Panc1 (cell line): Measurements from ENCODE around the gene PNKD. TPM values are rescaled to one million over a fixed set of nuclear protein-coding genes. Genes with fewer than 3 reads are reported as not detected.

ENCODE experiments used
- ATAC-seq: fragments of 200-7000 bp; cut with Tn5 transposase; 2 replicates; pipeline ENCODE4 v1.9.1; 2020; ENCODE audit warnings: mild to moderate bottlenecking, moderate library complexity
- BruUV-seq: library from RNA; stranded (reverse); fragments of 400-500 nt; replicated peaks from 2 replicates; lab custom pipeline; 2021; lab: Mats Ljungman, UMichigan
- CTCF ChIA-PET: fragments of 300-600 bp; sonication (Branson Sonifier 250); formaldehyde crosslinking; loops from one replicate; lab custom pipeline; 2022; ENCODE audit warnings: antibody characterized with exemption; lab: Charles Lee
- POLR2A ChIA-PET: fragments of 300-600 bp; sonication (Branson Sonifier 250); formaldehyde crosslinking; loops from one replicate; lab custom pipeline; 2022; ENCODE audit warnings: antibody characterized with exemption; lab: Charles Lee
- DNase-seq: peaks from one replicate; pipeline ENCODE4 v3.0.0-alpha.2; 2010; ENCODE audit warnings: low read depth, low spot score
- H3K27ac ChIP-seq: 2 replicates; pipeline ENCODE4 v1.5.1; 2011; ENCODE audit warnings: mild to moderate bottlenecking, low read length, inconsistent platforms
- H3K27me3 ChIP-seq: fragments of 200-500 bp; sonication (Bioruptor generic); 2 replicates; pipeline ENCODE4 v1.6.0; 2014; ENCODE audit warnings: low read length, inconsistent platforms; ENCODE audit not compliant: control insufficient read depth, insufficient read depth
- H3K36me3 ChIP-seq: fragments of 200-500 bp; sonication (Bioruptor generic); 2 replicates; pipeline ENCODE4 v1.5.1; 2014; ENCODE audit warnings: inconsistent platforms, mild to moderate bottlenecking, low read length, moderate library complexity; ENCODE audit not compliant: control insufficient read depth, insufficient read depth
- H3K4me1 ChIP-seq: 2 replicates; pipeline ENCODE4 v1.5.1; 2011; ENCODE audit warnings: inconsistent platforms, mild to moderate bottlenecking, low read length, moderate library complexity; ENCODE audit not compliant: control insufficient read depth, insufficient read depth
- H3K4me3 ChIP-seq, 2 experiments: 2 replicates each; pipeline ENCODE4 v1.5.1; 2011 to 2012; ENCODE audit warnings: low read depth in 2 of 2, low read length in 2 of 2, mild to moderate bottlenecking in 2 of 2, inconsistent platforms in 1 of 2, moderate library complexity in 1 of 2
- H3K9me3 ChIP-seq: fragments of 200-500 bp; sonication (Bioruptor generic); 2 replicates; pipeline ENCODE4 v1.5.1; 2014; ENCODE audit warnings: low read depth, mild to moderate bottlenecking, inconsistent platforms, low read length, moderate library complexity; ENCODE audit not compliant: control insufficient read depth, insufficient read depth
- CTCF ChIP-seq: fragments of 450-650 bp; IDR thresholded peaks from 2 replicates; pipeline ENCODE4 v1.5.1; 2017; ENCODE audit warnings: mild to moderate bottlenecking
- POLR2AphosphoS5 ChIP-seq: IDR thresholded peaks from 2 replicates; pipeline ENCODE4 v1.6.1; 2012; ENCODE audit warnings: mild to moderate bottlenecking, low read depth, low read length, moderate library complexity
- REST ChIP-seq, 2 experiments: IDR thresholded peaks; 2 replicates each; pipeline ENCODE4 v1.6.1; 2011 to 2012; ENCODE audit warnings: low read depth in 2 of 2, control low read depth in 1 of 2, low read length in 1 of 2, mild to moderate bottlenecking in 1 of 2, moderate library complexity in 1 of 2; ENCODE audit not compliant: insufficient read depth in 1 of 2
- SIN3A ChIP-seq: IDR thresholded peaks from 2 replicates; pipeline ENCODE4 v1.6.1; 2012; ENCODE audit warnings: low read depth, mild to moderate bottlenecking, low read length, moderate library complexity, borderline replicate concordance; ENCODE audit not compliant: insufficient read depth
- TCF7L2 ChIP-seq: IDR thresholded peaks from 2 replicates; pipeline ENCODE4 v1.6.1; 2011; ENCODE audit warnings: mild to moderate bottlenecking, low read depth, low read length, inconsistent platforms
- in situ Hi-C: cut with HindIII; loops from 2 replicates; pipeline ENCODE4 v1.10.0; 2016; ENCODE audit warnings: low sequenced_read_pairs, low pct_unique_long_range_greater_than_20kb
- intact Hi-C: fragments of 100-400 bp; cut with micrococcal nuclease; formaldehyde crosslinking; loops from one replicate; pipeline ENCODE4 v1.10.0; 2022; ENCODE audit not compliant: unreplicated experiment
- total RNA-seq: library from RNA; stranded (reverse); gene quantifications from one replicate; pipeline ENCODE4 v1.2.1, GENCODE V29; 2021; ENCODE audit not compliant: unreplicated experiment

The PNKD gene
- total RNA-seq, 1 experiment from 2014 or later = 49.0 TPM

GRCh38 chr2:218275371-218276072 is 5.2 kb downstream of the PNKD start:
- Histone ChIP-seq H3K4me3 (no peak overlapping the region), H3K27me3 (no peaks in the 10 kb centered on the region), H3K36me3 (peaks cover 4% of the 10 kb centered on the region), H3K4me1 (peaks cover 20% of the 10 kb centered on the region), H3K27ac (no peak overlapping the region), H3K9me3 (no peaks in the 10 kb centered on the region)
- in situ Hi-C loops (no loop called here), intact Hi-C loops (no loop called here)
- ATAC-seq (no peak), DNase-seq (no peak)
- POLR2A ChIA-PET = no interaction called here
- BruUV-seq = no TSS peak
- TF ChIP-seq POLR2AphosphoS5 (no peak), CTCF (no peak), SIN3A (no peak), TCF7L2 (no peak), REST (IDR thresholded peaks at IDR 0.05; ENCODE audit: insufficient read depth in 1 of 2, low read depth in 2 of 2, low read length in 1 of 2) (no peak)
- CTCF ChIA-PET = no interaction called here

- ATAC-seq = no peak
- Histone ChIP-seq H3K9me3 (no peaks in the 10 kb centered on the region), H3K27ac (no peak overlapping the region), H3K4me1 (peaks cover 9% of the 10 kb centered on the region), H3K4me3 (no peak overlapping the region), H3K27me3 (no peaks in the 10 kb centered on the region), H3K36me3 (peaks cover 2% of the 10 kb centered on the region)
- TF ChIP-seq REST (IDR thresholded peaks at IDR 0.05; ENCODE audit: insufficient read depth in 1 of 2, low read depth in 2 of 2, low read length in 1 of 2) (no peak), TCF7L2 (no peak), POLR2AphosphoS5 (no peak), CTCF (no peak), SIN3A (no peak)
- intact Hi-C loops (no loop called here), in situ Hi-C loops (no loop called here)
- no peak for DNase-seq
- CTCF ChIA-PET = no interaction called here
- POLR2A ChIA-PET = no interaction called here
- no TSS peak for BruUV-seq
Measured at GRCh38 chr2:218276986-218277755, 6.9 kb downstream of the PNKD start.
